Esophagus muscularis mucosa (tissue), 4 donors: ENCODE measurements around the gene GOLGA1. TPM values are rescaled to one million over a fixed set of nuclear protein-coding genes. Genes with fewer than 3 reads are reported as not detected.
"Not testable (repeated sequence)": the region's sequence is repeated elsewhere in the genome, so short reads cannot be mapped to it uniquely, and the experiment has no call there.

Source experiments
- DNase-seq: peaks from one replicate; pipeline ENCODE4 v3.0.0-alpha.2; 2017; ENCODE audit errors: extremely low spot score
- H3K27ac ChIP-seq, 4 donors: fragments of 200-600 bp; sonication (generic); replicated peaks in 1 of 4; 1 replicate in 3 of 4; 2 replicates in 1 of 4; pipeline ENCODE4 v1.5.1; 2016 to 2019; ENCODE audit warnings: mild to moderate bottlenecking in 1 of 4
- H3K27me3 ChIP-seq, 4 donors: fragments of 200-600 bp; sonication (generic); one replicate each; pipeline versions ENCODE4 v1.5.1 to v1.6.0; 2016 to 2019
- H3K36me3 ChIP-seq, 4 donors: fragments of 200-600 bp; sonication (generic); one replicate each; pipeline ENCODE4 v1.5.1; 2016 to 2019
- H3K4me1 ChIP-seq, 4 donors: fragments of 200-600 bp; sonication (generic); one replicate each; pipeline ENCODE4 v1.5.1; 2016 to 2019
- H3K4me3 ChIP-seq, 4 donors: fragments of 200-600 bp; sonication (generic); 1 replicate in 2 of 4; 2 replicates in 2 of 4; pipeline ENCODE4 v1.5.1; 2016 to 2019; ENCODE audit warnings: mild to moderate bottlenecking in 4 of 4, moderate library complexity in 1 of 4
- H3K9me3 ChIP-seq, 4 donors: fragments of 200-600 bp; sonication (generic); 1 replicate in 3 of 4; 2 replicates in 1 of 4; pipeline ENCODE4 v1.5.1; 2016 to 2019
- EP300 ChIP-seq: sonication (generic); formaldehyde crosslinking; IDR thresholded peaks from one replicate; pipeline ENCODE4 v1.6.1; 2017; ENCODE audit warnings: antibody characterized with exemption
- POLR2A ChIP-seq: fragments of 450-650 bp; IDR thresholded peaks from one replicate; pipeline ENCODE4 v1.6.1; 2017; ENCODE audit warnings: antibody characterized with exemption, moderate library complexity, mild to moderate bottlenecking, low read depth
- POLR2AphosphoS5 ChIP-seq, 2 donors: sonication (generic); formaldehyde crosslinking; IDR thresholded peaks; one replicate each; pipeline ENCODE4 v1.6.1; 2017; ENCODE audit warnings: antibody characterized with exemption in 2 of 2
- whole genome bisulfite sequencing: methylation state at CpG from one replicate; pipeline ENCODE4 v1.1.5; 2018; 5-methylcytosine and 5-hydroxymethylcytosine counted together
- intact Hi-C: fragments of 100-400 bp; cut with DNase I; formaldehyde crosslinking; loops from one replicate; pipeline ENCODE4 v1.15.1; 2023
- total RNA-seq, 4 donors: library from RNA; depleted of rRNA; stranded (reverse); fragments of >200 nt; gene quantifications; one replicate each; pipeline versions ENCODE4 v1.1.0 to v1.2.1, GENCODE V29; 2016
- TF ChIP-seq, protein P1 (sequence below), 3 experiments: fragments of 200-600 bp in 2 of 3; fragments of 450-650 bp in 1 of 3; sonication (generic) in 2 of 3; IDR thresholded peaks; one replicate each; pipeline ENCODE4 v1.5.1; 2017 to 2019; ENCODE audit warnings: antibody characterized with exemption in 3 of 3, mild to moderate bottlenecking in 2 of 3, moderate library complexity in 1 of 3

Gene GOLGA1
- total RNA-seq, 4 donors from 2014 or later, result 22.5 to 26.5 (median 24.7) TPM

DNA sequence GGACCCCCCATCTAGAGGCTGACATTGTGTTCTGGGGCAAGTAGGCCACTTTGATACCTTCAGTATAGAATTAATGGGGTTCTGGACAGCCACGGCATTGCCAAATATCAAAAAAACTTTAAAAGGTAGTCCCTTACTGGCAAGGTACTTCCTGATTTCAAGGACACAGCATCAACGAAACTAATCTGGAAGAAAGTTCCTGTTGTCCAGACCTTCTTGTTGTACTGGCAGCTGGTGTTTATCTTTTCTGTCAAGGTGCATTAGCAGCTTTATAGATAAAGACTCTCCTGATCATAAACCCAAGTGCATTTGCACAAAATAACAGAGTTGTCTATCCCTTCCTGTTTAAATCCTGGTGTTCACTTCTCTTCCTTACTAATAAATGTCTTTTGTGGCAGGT lies 23.7 kb upstream of the GOLGA1 start:
- no peak for TF ChIP-seq POLR2A
- no peak for TF ChIP-seq POLR2AphosphoS5 (IDR thresholded peaks at IDR 0.05)
- TF ChIP-seq, protein P1, sequence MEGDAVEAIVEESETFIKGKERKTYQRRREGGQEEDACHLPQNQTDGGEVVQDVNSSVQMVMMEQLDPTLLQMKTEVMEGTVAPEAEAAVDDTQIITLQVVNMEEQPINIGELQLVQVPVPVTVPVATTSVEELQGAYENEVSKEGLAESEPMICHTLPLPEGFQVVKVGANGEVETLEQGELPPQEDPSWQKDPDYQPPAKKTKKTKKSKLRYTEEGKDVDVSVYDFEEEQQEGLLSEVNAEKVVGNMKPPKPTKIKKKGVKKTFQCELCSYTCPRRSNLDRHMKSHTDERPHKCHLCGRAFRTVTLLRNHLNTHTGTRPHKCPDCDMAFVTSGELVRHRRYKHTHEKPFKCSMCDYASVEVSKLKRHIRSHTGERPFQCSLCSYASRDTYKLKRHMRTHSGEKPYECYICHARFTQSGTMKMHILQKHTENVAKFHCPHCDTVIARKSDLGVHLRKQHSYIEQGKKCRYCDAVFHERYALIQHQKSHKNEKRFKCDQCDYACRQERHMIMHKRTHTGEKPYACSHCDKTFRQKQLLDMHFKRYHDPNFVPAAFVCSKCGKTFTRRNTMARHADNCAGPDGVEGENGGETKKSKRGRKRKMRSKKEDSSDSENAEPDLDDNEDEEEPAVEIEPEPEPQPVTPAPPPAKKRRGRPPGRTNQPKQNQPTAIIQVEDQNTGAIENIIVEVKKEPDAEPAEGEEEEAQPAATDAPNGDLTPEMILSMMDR (IDR thresholded peaks at IDR 0.05), result no peak
- no peak for TF ChIP-seq EP300
- H3K27me3 ChIP-seq, result no peaks in the 10 kb centered on the region
- no peak for DNase-seq
- no peaks in the 10 kb centered on the region for H3K9me3 ChIP-seq
- H3K36me3 ChIP-seq, result peaks cover 0 to 14% (median 8%) of the 10 kb centered on the region in 4 donors
- intact Hi-C loops, result no loop called here
- WGBS, result 66% methylated on average over 2 of the region's 2 CpGs
- no peak overlapping the region for H3K4me3 ChIP-seq
- no peaks in the 10 kb centered on the region for H3K4me1 ChIP-seq
- H3K27ac ChIP-seq, result no peak overlapping the region

DNA sequence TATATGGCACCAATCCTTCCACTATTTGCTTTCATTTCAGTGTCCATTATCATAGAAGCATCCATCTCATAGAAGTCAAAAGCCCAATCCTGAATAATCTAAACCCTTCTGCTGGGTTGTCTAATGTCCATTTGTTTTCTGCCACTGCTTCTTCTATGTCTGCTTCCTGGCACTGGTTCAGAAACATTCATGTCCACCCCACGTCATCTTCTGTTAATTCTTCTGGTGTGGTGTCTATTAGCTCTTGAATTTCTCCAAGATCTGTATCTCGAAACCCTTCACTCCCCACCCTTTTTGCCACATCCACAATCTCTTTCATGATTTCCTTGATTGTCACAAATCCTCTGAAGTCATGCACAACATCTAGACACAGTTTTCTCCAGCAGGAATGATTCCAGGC lies 23.2 kb upstream of the GOLGA1 start:
- Histone ChIP-seq H3K27me3 (no peaks in the 10 kb centered on the region), H3K27ac (no peak overlapping the region), H3K9me3 (no peaks in the 10 kb centered on the region), H3K4me1 (no peaks in the 10 kb centered on the region), H3K36me3 (peaks cover 0 to 11% (median 8%) of the 10 kb centered on the region in 4 donors), H3K4me3 (no peak overlapping the region)
- intact Hi-C loops, result no loop called here
- DNase-seq, result no peak
- no peak for TF ChIP-seq POLR2AphosphoS5 (IDR thresholded peaks at IDR 0.05)
- TF ChIP-seq POLR2A, result no peak
- TF ChIP-seq, protein P1 (IDR thresholded peaks at IDR 0.05), result no peak
- WGBS, result 71% methylated on average over 2 of the region's 2 CpGs

DNA sequence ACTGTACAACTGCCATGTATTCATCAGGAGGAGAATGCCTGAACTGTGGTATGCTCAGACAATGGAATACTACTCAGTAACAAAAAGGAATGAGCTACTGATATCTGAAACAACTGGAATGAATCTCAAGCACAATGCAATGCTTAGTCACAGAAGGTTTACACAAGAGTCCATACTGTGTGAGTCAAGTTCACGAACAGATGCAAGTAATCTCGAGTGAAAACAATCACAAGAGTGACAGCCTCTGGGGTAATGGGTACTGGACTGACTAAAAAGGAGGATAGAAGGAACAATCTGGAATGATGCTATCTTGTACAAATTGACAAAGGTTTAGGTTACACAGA lies 19.5 kb upstream of the GOLGA1 start:
- intact Hi-C loops, result no loop called here
- TF ChIP-seq POLR2AphosphoS5 (IDR thresholded peaks at IDR 0.05), result no peak
- TF ChIP-seq EP300, result no peak
- no peak for TF ChIP-seq POLR2A
- TF ChIP-seq, protein P1 (IDR thresholded peaks at IDR 0.05), result no peak
- no peak overlapping the region for H3K27ac ChIP-seq
- no peaks in the 10 kb centered on the region for H3K9me3 ChIP-seq
- H3K27me3 ChIP-seq, result no peaks in the 10 kb centered on the region
- DNase-seq, result no peak
- WGBS, result 93% methylated on average over 2 of the region's 2 CpGs
- H3K4me3 ChIP-seq, result no peak overlapping the region
- H3K36me3 ChIP-seq, result no peaks in the 10 kb centered on the region
- H3K4me1 ChIP-seq, result no peaks in the 10 kb centered on the region

DNA sequence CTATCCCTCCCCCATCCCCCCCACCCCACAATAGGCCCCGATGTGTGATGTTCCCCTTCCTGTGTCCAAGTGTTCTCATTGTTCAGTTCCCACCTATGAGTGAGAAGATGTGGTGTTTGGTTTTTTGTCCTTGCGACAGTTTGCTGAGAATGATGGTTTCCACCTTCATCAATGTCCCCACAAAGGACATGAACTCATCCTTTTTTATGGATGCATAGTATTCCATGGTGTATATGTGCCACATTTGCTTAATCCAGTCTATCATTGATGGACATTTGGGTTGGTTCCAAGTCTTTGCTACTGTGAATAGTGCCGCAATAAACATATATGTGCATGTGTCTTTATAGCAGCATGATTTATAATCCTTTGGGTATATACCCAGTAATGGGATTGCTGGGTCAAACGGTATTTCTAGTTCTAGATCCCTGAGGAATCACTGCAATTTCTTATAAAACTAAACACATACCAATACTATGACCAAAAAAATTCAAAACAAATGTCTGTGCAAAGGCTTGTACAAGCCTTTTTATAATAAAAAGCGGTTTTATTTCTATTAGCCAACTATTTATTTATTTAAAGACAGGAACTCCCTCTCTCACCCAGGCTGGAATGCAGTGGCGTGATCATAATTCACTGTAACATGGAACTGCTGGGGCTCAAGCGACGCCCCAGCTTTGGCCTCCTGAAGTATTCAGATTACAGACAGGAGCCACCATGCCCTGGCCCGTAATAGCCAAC lies 19.0 kb upstream of the GOLGA1 start:
- DNase-seq, intact Hi-C loops, H3K4me1 ChIP-seq, H3K27ac ChIP-seq, H3K27me3 ChIP-seq, H3K9me3 ChIP-seq, H3K36me3 ChIP-seq, H3K4me3 ChIP-seq: not testable (repeated sequence)
- 95% methylated on average over 9 of the region's 9 CpGs for WGBS

DNA sequence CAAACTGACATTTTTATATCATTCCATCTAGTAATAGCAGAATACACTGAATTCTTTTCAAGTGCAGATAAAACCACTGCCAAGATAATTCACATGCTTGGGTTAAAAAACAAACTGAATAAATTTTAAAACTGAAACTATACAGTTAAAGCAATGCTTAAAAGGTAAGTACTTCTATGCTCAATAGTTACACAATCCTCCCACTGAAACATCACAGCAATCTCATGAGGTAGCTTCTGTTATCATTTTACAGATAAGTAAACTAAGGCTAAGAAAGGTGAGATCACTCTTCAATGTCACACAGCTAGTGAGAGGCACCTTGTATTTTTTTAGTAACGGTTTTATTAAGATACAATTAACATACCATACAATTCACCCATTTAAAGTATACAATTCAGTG lies 13.4 kb upstream of the GOLGA1 start:
- 82% methylated on average over 1 of the region's 1 CpG for WGBS
- intact Hi-C loops, result no loop called here

More for the DNA sequence above, 13.4 kb upstream of the GOLGA1 start:
- peaks cover 0 to 3% (median 1%) of the 10 kb centered on the region in 4 donors for H3K36me3 ChIP-seq
- H3K4me1 ChIP-seq, result no peaks in the 10 kb centered on the region
- no peak for DNase-seq
- TF ChIP-seq, protein P1 (IDR thresholded peaks at IDR 0.05), result no peak
- TF ChIP-seq POLR2AphosphoS5 (IDR thresholded peaks at IDR 0.05) (no peak), EP300 (no peak), POLR2A (no peak)
- no peak overlapping the region for H3K27ac ChIP-seq
- no peaks in the 10 kb centered on the region for H3K9me3 ChIP-seq
- no peak overlapping the region for H3K4me3 ChIP-seq
- no peaks in the 10 kb centered on the region for H3K27me3 ChIP-seq
